HG03460 (cell line): ENCODE measurements around the gene PCDHGA9.
"Not testable (repeated sequence)": the region's sequence is repeated elsewhere in the genome, so short reads cannot be mapped to it uniquely, and the experiment has no call there.

Experiments used
- ATAC-seq: cut with Tn5 transposase; IDR thresholded peaks from one replicate; pipeline ENCODE4 v1.9.1; 2021; ENCODE audit not compliant: unreplicated experiment

The PCDHGA9 gene

DNA sequence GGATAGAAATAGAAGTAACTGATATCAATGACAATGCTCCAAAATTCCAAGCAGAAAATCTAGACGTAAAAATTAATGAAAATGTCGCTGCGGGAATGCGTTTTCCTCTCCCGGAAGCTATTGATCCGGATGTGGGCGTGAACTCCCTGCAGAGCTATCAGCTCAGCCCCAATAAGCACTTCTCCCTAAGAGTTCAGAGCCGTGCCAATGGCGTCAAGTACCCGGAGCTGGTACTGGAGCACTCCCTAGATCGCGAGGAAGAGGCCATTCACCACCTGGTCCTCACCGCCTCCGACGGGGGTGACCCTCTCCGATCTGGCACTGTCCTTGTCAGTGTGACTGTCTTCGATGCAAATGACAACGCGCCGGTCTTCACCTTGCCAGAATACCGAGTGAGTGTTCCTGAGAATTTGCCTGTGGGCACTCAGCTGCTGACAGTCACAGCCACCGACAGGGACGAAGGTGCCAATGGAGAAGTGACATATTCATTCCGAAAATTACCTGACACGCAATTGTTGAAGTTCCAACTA, 11.0 kb downstream of the PCDHGA9 start:
- no peak for ATAC-seq

DNA sequence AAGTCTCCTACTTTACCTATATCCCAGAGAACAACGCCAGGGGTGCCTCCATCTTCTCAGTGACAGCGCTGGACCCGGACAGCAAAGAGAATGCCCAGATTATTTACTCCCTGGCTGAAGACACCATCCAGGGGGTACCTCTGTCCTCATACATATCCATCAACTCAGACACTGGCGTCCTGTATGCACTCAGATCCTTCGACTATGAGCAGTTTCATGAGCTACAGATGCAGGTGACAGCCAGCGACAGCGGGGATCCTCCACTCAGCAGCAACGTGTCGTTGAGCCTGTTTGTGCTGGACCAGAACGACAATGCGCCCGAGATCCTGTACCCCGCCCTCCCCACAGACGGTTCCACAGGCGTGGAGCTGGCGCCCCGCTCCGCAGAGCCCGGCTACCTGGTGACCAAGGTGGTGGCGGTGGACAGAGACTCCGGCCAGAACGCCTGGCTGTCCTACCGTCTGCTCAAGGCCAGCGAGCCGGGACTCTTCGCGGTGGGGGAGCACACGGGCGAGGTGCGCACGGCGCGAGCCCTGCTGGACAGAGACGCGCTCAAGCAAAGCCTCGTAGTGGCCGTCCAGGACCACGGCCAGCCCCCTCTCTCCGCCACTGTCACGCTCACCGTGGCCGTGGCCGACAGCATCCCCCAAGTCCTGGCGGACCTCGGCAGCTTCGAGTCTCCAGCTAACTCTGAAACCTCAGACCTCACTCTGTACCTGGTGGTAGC, 12.1 kb downstream of the PCDHGA9 start:
- ATAC-seq = not testable (repeated sequence)

DNA sequence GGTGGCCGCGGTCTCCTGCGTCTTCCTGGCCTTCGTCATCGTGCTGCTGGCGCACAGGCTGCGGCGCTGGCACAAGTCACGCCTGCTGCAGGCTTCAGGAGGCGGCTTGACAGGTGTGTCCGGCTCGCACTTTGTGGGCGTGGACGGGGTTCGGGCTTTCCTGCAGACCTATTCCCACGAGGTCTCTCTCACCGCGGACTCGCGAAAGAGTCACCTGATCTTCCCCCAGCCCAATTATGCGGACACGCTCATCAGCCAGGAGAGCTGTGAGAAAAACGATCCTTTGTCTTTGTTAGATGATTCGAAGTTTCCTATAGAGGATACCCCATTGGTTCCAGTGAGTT, 12.7 kb downstream of the PCDHGA9 start:
- not testable (repeated sequence) for ATAC-seq

DNA sequence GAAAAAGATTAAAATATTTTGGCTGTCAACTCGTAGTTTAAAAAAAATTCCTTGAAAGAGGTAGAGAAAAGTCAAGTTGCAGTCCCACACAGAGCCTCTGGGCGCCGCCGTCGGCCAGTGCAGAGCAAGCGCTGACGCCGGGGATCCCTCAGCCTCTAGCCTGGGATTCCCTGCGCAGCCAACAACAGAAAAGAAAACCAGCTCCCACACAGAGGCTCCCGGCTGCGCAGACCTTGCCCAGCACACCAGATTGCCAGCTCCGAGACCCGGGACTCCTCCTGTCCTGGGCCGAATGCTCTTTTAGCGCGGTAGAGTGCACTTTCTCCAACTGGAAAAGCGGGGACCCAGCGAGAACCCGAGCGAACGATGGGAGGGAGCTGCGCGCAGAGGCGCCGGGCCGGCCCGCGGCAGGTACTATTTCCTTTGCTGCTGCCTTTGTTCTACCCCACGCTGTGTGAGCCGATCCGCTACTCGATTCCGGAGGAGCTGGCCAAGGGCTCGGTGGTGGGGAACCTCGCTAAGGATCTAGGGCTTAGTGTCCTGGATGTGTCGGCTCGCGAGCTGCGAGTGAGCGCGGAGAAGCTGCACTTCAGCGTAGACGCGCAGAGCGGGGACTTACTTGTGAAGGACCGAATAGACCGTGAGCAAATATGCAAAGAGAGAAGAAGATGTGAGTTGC, 15.1 kb downstream of the PCDHGA9 start, which contains the start of gene PCDHGB7:
PCDHGB7 (plus strand) TSS at position 184 of the 679 bp plus-strand sequence; CDS start at position 367, 183 bp downstream.
- peak; percentile 64 for ATAC-seq

DNA sequence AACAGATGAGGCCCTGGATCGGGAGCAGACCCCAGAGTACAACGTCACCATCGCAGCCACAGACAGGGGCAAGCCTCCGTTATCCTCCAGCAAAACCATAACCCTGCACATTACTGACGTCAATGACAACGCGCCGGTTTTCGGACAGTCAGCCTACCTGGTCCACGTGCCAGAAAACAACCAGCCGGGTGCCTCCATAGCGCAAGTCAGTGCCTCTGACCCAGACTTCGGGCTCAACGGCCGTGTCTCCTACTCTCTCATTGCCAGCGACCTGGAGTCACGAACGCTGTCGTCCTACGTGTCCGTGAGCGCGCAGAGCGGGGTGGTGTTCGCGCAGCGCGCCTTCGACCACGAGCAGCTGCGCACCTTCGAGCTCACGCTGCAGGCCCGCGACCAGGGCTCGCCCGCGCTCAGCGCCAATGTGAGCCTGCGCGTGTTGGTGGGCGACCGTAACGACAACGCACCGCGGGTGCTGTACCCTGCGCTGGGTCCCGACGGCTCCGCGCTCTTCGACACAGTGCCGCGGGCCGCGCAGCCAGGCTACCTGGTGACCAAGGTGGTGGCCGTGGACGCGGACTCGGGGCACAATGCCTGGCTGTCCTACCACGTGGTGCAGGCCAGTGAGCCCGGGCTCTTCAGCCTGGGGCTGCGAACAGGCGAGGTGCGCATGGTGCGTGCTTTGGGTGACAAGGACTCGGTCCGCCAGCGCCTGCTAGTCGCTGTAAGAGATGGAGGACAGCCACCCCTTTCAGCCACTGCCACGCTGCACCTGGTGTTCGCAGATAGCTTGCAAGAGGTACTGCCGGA, 16.7 kb downstream of the PCDHGA9 start:
- ATAC-seq = no peak

DNA sequence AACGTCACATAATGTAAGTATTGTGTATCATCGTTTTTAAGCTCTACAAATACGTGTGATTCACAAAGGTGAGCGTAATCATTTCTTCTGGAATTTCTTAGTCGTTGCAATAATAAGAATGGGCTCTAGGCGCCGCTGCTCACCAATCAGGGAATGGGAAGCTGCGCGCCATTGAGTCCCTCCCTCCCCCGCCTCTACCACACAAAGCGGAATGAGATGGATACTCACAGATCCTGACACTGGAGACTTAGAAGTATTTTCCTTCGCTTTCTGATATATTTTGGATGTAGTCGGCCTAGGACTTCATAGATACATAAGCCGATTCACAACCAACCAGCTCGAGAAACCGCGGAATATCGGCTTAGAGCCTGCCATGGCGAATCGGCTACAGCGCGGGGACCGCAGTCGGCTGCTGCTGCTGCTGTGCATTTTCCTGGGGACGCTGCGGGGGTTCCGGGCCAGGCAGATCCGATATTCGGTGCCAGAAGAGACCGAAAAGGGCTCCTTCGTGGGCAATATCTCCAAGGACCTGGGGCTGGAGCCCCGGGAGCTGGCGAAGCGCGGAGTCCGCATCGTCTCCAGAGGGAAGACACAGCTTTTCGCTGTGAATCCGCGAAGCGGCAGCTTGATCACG, 18.4 kb downstream of the PCDHGA9 start, which contains the start of gene PCDHGA11:
PCDHGA11 (plus strand) TSS at position 197 of the 634 bp plus-strand sequence; CDS start at position 374, 177 bp downstream.
- ATAC-seq = peak; percentile 50

DNA sequence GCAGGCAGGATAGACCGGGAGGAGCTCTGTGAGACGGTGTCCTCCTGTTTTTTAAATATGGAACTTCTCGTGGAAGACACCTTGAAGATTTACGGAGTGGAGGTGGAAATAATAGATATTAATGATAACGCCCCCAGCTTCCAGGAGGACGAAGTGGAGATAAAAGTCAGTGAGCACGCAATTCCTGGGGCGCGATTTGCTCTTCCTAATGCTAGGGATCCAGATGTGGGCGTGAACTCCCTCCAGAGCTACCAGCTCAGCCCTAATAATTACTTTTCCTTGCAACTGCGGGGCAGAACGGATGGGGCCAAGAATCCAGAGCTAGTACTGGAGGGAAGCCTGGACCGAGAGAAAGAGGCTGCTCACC, 18.9 kb downstream of the PCDHGA9 start:
- ATAC-seq = no peak

DNA sequence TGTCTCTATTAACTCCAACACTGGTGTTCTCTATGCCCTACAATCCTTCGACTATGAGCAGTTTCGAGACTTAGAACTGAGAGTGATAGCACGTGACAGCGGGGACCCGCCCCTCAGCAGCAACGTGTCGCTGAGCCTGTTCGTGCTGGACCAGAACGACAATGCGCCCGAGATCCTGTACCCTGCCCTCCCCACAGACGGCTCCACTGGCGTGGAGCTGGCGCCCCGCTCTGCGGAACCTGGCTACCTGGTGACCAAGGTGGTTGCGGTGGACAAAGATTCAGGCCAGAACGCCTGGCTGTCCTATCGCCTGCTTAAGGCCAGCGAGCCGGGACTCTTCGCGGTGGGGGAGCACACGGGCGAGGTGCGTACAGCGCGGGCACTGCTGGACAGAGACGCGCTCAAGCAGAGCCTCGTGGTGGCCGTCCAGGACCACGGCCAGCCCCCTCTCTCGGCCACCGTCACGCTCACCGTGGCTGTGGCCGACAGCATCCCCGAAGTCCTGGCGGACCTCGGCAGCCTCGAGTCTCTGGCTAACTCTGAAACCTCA, 20.2 kb downstream of the PCDHGA9 start:
- ATAC-seq = no peak

DNA sequence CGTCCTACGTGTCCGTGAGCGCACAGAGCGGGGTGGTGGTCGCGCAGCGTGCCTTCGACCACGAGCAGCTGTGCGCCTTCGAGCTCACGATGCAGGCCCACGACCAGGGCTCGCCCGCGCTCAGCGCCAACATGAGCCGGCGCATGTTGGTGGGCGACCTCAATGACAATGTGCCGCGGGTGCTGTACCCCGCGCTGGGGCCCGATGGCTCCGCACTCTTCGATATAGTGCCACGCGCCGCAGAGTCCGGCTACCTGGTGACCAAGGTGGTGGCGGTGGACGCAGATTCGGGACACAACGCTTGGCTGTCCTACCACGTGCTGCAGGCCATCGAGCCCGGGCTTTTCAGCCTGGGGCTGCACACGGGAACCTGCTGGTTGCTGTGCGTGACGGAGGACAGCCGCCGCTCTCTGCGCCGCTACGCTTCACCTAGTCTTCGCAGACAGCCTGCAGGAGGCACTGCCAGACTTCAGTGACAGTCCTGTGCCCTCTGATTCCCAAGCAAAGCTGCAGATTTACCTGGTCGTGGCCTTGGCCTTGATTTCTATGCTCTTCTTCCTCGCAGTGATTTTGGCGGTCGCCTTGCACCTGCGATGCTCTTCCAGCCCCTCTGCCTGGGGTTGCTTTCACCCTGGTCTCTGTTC, 25.3 kb downstream of the PCDHGA9 start:
- no peak for ATAC-seq

DNA sequence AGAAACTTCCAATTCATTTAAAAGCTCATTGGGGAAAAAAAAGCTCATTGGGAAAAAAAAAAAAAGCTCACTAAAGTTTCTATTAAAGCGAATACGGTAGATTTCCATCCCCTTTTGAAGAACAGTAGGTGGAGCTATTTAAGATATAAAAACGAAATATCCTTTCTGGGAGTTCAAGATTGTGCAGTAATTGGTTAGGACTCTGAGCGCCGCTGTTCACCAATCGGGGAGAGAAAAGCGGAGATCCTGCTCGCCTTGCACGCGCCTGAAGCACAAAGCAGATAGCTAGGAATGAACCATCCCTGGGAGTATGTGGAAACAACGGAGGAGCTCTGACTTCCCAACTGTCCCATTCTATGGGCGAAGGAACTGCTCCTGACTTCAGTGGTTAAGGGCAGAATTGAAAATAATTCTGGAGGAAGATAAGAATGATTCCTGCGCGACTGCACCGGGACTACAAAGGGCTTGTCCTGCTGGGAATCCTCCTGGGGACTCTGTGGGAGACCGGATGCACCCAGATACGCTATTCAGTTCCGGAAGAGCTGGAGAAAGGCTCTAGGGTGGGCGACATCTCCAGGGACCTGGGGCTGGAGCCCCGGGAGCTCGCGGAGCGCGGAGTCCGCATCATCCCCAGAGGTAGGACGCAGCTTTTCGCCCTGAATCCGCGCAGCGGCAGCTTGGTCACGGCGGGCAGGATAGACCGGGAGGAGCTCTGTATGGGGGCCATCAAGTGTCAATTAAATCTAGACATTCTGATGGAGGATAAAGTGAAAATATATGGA, 27.9 kb downstream of the PCDHGA9 start, which contains the start of gene PCDHGA12:
PCDHGA12 (plus strand) TSS at position 176 of the 782 bp plus-strand sequence; CDS start at position 429, 253 bp downstream.
- ATAC-seq = peak; percentile 52

DNA sequence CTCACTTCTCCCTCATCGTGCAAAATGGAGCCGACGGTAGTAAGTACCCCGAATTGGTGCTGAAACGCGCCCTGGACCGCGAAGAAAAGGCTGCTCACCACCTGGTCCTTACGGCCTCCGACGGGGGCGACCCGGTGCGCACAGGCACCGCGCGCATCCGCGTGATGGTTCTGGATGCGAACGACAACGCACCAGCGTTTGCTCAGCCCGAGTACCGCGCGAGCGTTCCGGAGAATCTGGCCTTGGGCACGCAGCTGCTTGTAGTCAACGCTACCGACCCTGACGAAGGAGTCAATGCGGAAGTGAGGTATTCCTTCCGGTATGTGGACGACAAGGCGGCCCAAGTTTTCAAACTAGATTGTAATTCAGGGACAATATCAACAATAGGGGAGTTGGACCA, 28.7 kb downstream of the PCDHGA9 start:
- no peak for ATAC-seq

DNA sequence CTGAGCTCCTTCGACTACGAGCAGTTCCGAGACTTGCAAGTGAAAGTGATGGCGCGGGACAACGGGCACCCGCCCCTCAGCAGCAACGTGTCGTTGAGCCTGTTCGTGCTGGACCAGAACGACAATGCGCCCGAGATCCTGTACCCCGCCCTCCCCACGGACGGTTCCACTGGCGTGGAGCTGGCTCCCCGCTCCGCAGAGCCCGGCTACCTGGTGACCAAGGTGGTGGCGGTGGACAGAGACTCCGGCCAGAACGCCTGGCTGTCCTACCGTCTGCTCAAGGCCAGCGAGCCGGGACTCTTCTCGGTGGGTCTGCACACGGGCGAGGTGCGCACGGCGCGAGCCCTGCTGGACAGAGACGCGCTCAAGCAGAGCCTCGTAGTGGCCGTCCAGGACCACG, 29.7 kb downstream of the PCDHGA9 start:
- not testable (repeated sequence) for ATAC-seq

DNA sequence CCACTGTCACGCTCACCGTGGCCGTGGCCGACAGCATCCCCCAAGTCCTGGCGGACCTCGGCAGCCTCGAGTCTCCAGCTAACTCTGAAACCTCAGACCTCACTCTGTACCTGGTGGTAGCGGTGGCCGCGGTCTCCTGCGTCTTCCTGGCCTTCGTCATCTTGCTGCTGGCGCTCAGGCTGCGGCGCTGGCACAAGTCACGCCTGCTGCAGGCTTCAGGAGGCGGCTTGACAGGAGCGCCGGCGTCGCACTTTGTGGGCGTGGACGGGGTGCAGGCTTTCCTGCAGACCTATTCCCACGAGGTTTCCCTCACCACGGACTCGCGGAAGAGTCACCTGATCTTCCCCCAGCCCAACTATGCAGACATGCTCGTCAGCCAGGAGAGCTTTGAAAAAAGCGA, 30.1 kb downstream of the PCDHGA9 start:
- not testable (repeated sequence) for ATAC-seq

DNA sequence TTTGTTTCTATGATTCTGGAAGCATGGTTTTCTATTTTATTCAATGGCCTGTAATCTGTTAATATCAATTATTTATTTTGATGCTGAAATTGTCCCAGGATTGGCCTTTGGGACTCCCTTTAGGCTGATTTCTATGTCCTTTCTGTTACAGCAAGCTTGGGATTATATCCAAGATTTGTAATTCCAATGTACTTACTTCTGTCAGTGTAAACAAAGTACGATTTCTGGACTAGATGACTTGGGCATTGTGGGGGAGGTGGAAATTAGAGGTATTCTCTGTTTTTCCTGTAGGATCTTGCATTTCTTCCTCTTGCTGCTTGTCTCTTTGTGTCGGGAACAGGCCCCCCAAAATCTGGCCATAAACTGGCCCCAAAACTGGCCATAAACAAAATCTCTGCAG, 31.4 kb downstream of the PCDHGA9 start:
- no peak for ATAC-seq

DNA sequence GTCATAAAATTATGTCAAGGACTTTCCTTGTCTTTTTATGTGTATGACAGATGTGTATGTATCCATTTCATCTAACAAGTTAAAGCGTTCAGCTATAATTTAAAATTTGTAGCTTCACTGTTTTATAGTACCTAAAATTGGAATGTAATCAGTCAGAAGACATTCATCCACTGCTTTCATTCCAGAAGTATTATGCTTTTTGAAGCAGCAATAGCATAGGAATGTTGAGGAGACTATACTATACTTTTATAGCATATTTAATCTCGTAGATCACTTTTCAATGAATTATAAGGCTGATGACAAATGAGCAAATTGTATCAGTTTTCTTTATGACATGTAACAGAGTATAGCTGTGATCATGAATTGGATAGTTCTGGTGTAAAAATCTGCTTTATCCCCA, 34.6 kb downstream of the PCDHGA9 start:
- no peak for ATAC-seq

DNA sequence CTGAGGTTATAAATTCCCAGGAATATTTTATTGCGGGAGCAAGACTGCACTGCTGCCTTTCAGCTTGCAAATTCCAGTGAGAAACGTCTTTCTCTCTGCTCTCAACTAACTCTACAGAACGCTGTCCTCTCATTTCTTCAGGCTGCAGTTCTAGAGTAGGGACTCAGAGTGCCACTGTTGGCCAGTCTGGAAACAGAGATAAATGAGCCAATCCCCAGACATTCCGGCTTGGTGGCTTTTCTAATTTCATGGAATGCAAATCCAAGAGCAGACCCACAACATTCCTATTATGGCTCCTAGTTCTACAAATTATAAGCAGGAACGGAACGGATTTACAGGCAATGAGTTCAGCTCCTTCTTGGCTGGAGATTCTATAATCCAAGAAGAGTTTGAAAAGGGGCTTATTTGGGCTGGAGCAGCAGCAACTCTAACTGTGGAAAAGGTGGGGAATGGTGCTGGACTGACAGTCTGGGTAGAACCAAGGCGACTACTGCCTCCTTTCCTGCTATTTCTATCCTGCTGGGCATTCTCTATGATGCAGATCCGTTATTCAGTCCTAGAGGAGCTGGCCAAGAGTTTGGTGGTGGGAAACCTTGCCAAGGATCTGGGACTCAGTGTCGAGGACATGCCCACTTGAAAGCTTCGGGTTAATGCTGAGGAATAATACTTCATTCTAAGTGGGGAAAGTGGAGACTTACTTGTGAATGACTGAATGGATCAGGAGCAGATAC, 37.0 kb downstream of the PCDHGA9 start:
- ATAC-seq = no peak

DNA sequence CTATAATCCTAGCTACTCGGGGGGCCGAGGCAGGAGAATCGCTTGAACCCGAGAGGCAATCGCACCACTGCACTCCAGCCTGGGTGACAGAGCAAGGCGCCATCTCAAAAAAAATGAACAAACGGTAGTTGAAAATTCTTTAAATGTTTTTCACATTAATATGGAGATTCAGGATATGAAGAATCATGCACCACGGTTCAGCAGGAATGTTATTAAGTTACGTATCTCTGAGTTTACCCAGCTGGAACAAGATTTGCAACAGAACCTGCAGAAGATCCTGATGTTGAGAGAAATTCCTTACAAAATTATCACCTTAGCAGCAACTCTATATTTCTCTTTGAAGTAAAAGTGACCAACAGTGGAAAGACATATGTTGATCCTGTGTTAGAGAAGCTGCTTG, 37.8 kb downstream of the PCDHGA9 start:
- ATAC-seq = no peak

DNA sequence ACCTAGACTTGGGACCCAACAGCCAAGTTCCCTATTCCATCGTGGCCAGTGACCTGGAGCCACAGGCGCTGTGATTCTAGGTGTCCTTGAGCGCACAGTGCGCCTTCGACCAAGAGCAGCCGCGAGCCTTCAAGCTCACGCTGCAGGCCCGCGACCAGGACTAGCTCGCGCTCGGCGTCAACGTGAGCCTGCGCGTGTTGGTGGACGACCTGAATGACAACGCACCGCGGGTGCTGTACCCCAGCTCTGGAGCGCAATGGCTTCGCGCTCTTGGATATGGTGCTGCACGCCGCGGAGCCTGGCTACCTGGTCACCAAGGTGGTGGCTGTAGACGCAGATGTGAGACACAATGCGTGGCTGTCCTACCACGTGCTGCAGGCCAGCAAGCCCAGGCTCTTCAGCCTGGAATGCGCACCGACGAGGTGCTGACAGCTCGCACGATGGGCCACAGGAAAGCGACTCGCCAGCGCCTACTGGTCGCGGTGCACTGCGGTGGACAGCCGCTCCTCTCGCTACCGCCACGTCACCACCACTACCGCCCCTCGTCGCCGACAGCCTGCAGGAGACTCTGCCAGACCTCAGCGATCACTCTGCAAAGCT, 39.1 kb downstream of the PCDHGA9 start:
- no peak for ATAC-seq
